ENCODE measurements around the gene NENF.

Gene NENF

GRCh38 chr1:212431644-212432043 is 1.1 kb upstream of the NENF start:
- Histone ChIP-seq H3K27me3 (ENCODE audit: control insufficient read depth in 1 of 2, insufficient read depth in 2 of 2, low read length in 2 of 2) (no peaks in the 10 kb centered on the region), H3K36me3 (ENCODE audit: control insufficient read depth in 1 of 2, insufficient read depth in 2 of 2, low read length in 2 of 2) (no peaks in the 10 kb centered on the region), H3K9ac (ENCODE audit: low read depth in 1 of 2, low read length in 2 of 2) (no peak overlapping the region), H3K9me3 (ENCODE audit: control insufficient read depth in 1 of 2, low read length in 2 of 2) (no peaks in the 10 kb centered on the region), H3K4me1 (ENCODE audit: control insufficient read depth in 1 of 2, insufficient read depth in 2 of 2, low read length in 2 of 2) (peaks cover 24 to 30% of the 10 kb centered on the region in 2 donors), H3K27ac (ENCODE audit: low read depth, low read length) (no peak overlapping the region), H3K4me3 (ENCODE audit: low read depth in 1 of 2, low read length in 2 of 2) (no peak overlapping the region)

GRCh38 chr1:212432272-212432660 is 454 bp upstream of the NENF start:
- Histone ChIP-seq H3K4me1 (ENCODE audit: control insufficient read depth in 1 of 2, insufficient read depth in 2 of 2, low read length in 2 of 2) (peaks cover 24 to 30% of the 10 kb centered on the region in 2 donors), H3K9me3 (ENCODE audit: control insufficient read depth in 1 of 2, low read length in 2 of 2) (no peaks in the 10 kb centered on the region), H3K27me3 (ENCODE audit: control insufficient read depth in 1 of 2, insufficient read depth in 2 of 2, low read length in 2 of 2) (no peaks in the 10 kb centered on the region), H3K4me3 (ENCODE audit: low read depth in 1 of 2, low read length in 2 of 2) (peak overlapping the region; percentile 65 to 74), H3K9ac (ENCODE audit: low read depth in 1 of 2, low read length in 2 of 2) (peak overlapping the region; percentile 64 to 72), H3K27ac (ENCODE audit: low read depth, low read length) (no peak overlapping the region), H3K36me3 (ENCODE audit: control insufficient read depth in 1 of 2, insufficient read depth in 2 of 2, low read length in 2 of 2) (no peaks in the 10 kb centered on the region)

GRCh38 chr1:212433577-212434462 is 1.1 kb downstream of the NENF start:
- H3K27ac ChIP-seq (ENCODE audit: low read depth, low read length), result no peak overlapping the region
- H3K4me1 ChIP-seq (ENCODE audit: control insufficient read depth in 1 of 2, insufficient read depth in 2 of 2, low read length in 2 of 2), result peaks cover 24 to 30% of the 10 kb centered on the region in 2 donors
- no peaks in the 10 kb centered on the region for H3K36me3 ChIP-seq (ENCODE audit: control insufficient read depth in 1 of 2, insufficient read depth in 2 of 2, low read length in 2 of 2)
- peak overlapping the region; percentile 79 to 83 for H3K4me3 ChIP-seq (ENCODE audit: low read depth in 1 of 2, low read length in 2 of 2)
- no peaks in the 10 kb centered on the region for H3K27me3 ChIP-seq (ENCODE audit: control insufficient read depth in 1 of 2, insufficient read depth in 2 of 2, low read length in 2 of 2)
- H3K9ac ChIP-seq (ENCODE audit: low read depth in 1 of 2, low read length in 2 of 2), result peak overlapping the region; percentile 67 to 70
- H3K9me3 ChIP-seq (ENCODE audit: control insufficient read depth in 1 of 2, low read length in 2 of 2), result no peaks in the 10 kb centered on the region

GRCh38 chr1:212434992-212435391 is 2.3 kb downstream of the NENF start:
- no peaks in the 10 kb centered on the region for H3K36me3 ChIP-seq (ENCODE audit: control insufficient read depth in 1 of 2, insufficient read depth in 2 of 2, low read length in 2 of 2)
- no peaks in the 10 kb centered on the region for H3K27me3 ChIP-seq (ENCODE audit: control insufficient read depth in 1 of 2, insufficient read depth in 2 of 2, low read length in 2 of 2)
- no peak overlapping the region for H3K27ac ChIP-seq (ENCODE audit: low read depth, low read length)
- no peak overlapping the region for H3K4me3 ChIP-seq (ENCODE audit: low read depth in 1 of 2, low read length in 2 of 2)
- no peak overlapping the region for H3K9ac ChIP-seq (ENCODE audit: low read depth in 1 of 2, low read length in 2 of 2)
- H3K4me1 ChIP-seq (ENCODE audit: control insufficient read depth in 1 of 2, insufficient read depth in 2 of 2, low read length in 2 of 2), result peaks cover 24 to 30% of the 10 kb centered on the region in 2 donors
- no peaks in the 10 kb centered on the region for H3K9me3 ChIP-seq (ENCODE audit: control insufficient read depth in 1 of 2, low read length in 2 of 2)

DNA sequence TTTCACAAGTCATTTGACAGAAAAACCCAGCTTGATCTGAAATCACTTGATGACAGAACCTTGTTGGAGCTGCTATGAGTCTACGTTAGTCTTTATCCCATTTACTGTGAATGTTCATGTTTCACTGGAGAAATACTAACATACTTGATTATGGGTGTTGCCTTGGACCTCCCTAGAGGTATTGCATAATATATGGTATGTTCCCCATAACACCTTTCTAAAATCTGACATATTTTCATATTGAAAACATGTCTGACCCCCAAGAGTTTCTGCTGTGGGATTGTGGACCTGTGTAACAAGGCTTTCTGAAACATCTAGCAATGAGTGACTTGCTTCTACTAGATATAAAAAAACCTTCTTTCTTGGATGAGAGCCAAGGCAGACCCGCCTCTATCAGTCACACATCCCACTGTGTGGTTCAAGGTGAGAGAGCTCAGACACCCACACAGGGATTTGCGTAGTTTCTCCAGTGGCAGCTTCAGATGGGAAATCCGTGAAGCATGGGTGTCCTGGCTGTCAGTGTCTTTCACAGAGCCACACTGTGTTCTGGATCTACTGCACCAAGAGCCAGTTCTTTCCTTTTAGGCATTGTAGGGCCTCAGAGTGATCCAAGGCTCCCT is 4.6 kb downstream of the NENF start:
- Histone ChIP-seq H3K36me3 (ENCODE audit: control insufficient read depth in 1 of 2, insufficient read depth in 2 of 2, low read length in 2 of 2) (no peaks in the 10 kb centered on the region), H3K9me3 (ENCODE audit: control insufficient read depth in 1 of 2, low read length in 2 of 2) (no peaks in the 10 kb centered on the region), H3K4me3 (ENCODE audit: low read depth in 1 of 2, low read length in 2 of 2) (no peak overlapping the region), H3K9ac (ENCODE audit: low read depth in 1 of 2, low read length in 2 of 2) (no peak overlapping the region), H3K4me1 (ENCODE audit: control insufficient read depth in 1 of 2, insufficient read depth in 2 of 2, low read length in 2 of 2) (peaks cover 13 to 15% of the 10 kb centered on the region in 2 donors), H3K27ac (ENCODE audit: low read depth, low read length) (no peak overlapping the region), H3K27me3 (ENCODE audit: control insufficient read depth in 1 of 2, insufficient read depth in 2 of 2, low read length in 2 of 2) (no peaks in the 10 kb centered on the region)

DNA sequence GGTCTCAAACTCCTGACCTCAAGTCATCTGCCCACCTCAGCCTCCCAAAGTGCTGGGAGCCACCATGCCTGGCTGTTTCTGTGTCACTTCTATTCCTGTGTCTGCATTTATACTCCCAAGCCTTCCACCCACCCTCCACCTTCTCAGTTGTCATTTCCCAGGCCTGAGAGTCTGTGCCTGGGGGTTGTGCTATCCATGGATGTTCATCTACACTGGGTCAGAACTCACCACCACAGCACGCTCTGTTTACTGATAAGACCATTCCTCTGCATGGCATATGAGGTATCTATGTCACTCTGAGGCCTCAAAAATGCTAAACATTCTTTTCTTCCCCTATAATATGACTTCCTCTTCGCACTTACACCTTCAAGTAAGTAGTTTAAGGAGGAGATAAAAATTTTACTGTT is 6.1 kb downstream of the NENF start:
- Histone ChIP-seq H3K4me3 (ENCODE audit: low read depth in 1 of 2, low read length in 2 of 2) (no peak overlapping the region), H3K9ac (ENCODE audit: low read depth in 1 of 2, low read length in 2 of 2) (no peak overlapping the region), H3K36me3 (ENCODE audit: control insufficient read depth in 1 of 2, insufficient read depth in 2 of 2, low read length in 2 of 2) (no peaks in the 10 kb centered on the region), H3K9me3 (ENCODE audit: control insufficient read depth in 1 of 2, low read length in 2 of 2) (no peaks in the 10 kb centered on the region), H3K27me3 (ENCODE audit: control insufficient read depth in 1 of 2, insufficient read depth in 2 of 2, low read length in 2 of 2) (no peaks in the 10 kb centered on the region), H3K4me1 (ENCODE audit: control insufficient read depth in 1 of 2, insufficient read depth in 2 of 2, low read length in 2 of 2) (peaks cover 6 to 7% of the 10 kb centered on the region in 2 donors), H3K27ac (ENCODE audit: low read depth, low read length) (no peak overlapping the region)

GRCh38 chr1:212440419-212440818 is 7.7 kb downstream of the NENF start:
- Histone ChIP-seq H3K36me3 (ENCODE audit: control insufficient read depth in 1 of 2, insufficient read depth in 2 of 2, low read length in 2 of 2) (peaks cover 0 to 3% of the 10 kb centered on the region in 2 donors), H3K9ac (ENCODE audit: low read depth in 1 of 2, low read length in 2 of 2) (no peak overlapping the region), H3K4me1 (ENCODE audit: control insufficient read depth in 1 of 2, insufficient read depth in 2 of 2, low read length in 2 of 2) (no peaks in the 10 kb centered on the region), H3K27ac (ENCODE audit: low read depth, low read length) (no peak overlapping the region), H3K9me3 (ENCODE audit: control insufficient read depth in 1 of 2, low read length in 2 of 2) (no peaks in the 10 kb centered on the region), H3K27me3 (ENCODE audit: control insufficient read depth in 1 of 2, insufficient read depth in 2 of 2, low read length in 2 of 2) (no peaks in the 10 kb centered on the region), H3K4me3 (ENCODE audit: low read depth in 1 of 2, low read length in 2 of 2) (no peak overlapping the region)

GRCh38 chr1:212442408-212442807 is 9.7 kb downstream of the NENF start:
- Histone ChIP-seq H3K27ac (ENCODE audit: low read depth, low read length) (no peak overlapping the region), H3K4me3 (ENCODE audit: low read depth in 1 of 2, low read length in 2 of 2) (no peak overlapping the region), H3K36me3 (ENCODE audit: control insufficient read depth in 1 of 2, insufficient read depth in 2 of 2, low read length in 2 of 2) (peaks cover 0 to 15% of the 10 kb centered on the region in 2 donors), H3K4me1 (ENCODE audit: control insufficient read depth in 1 of 2, insufficient read depth in 2 of 2, low read length in 2 of 2) (no peaks in the 10 kb centered on the region), H3K9ac (ENCODE audit: low read depth in 1 of 2, low read length in 2 of 2) (no peak overlapping the region), H3K9me3 (ENCODE audit: control insufficient read depth in 1 of 2, low read length in 2 of 2) (no peaks in the 10 kb centered on the region), H3K27me3 (ENCODE audit: control insufficient read depth in 1 of 2, insufficient read depth in 2 of 2, low read length in 2 of 2) (no peaks in the 10 kb centered on the region)

DNA sequence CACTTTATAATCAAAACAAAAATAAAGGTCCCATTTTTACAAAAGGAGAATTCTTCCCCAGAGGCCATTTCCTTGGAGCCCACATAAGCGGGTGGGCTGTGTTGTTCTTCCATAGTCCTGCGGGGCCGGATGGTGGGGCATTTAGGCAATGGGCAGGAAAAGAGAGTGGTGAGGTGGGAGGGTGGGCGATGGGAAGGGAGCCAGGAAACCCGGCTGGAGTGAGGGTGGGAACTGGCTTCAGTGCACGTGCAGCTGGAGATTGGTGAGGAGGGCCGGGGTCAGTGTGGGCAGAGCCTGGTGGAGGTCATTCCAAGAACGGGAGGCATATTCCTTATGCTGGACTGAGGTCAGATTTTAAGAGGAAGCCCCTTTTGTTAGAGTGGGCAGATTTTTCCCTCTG is 13.6 kb downstream of the NENF start:
- peaks cover 0 to 15% of the 10 kb centered on the region in 2 donors for H3K36me3 ChIP-seq (ENCODE audit: control insufficient read depth in 1 of 2, insufficient read depth in 2 of 2, low read length in 2 of 2)
- no peak overlapping the region for H3K4me3 ChIP-seq (ENCODE audit: low read depth in 1 of 2, low read length in 2 of 2)
- H3K27me3 ChIP-seq (ENCODE audit: control insufficient read depth in 1 of 2, insufficient read depth in 2 of 2, low read length in 2 of 2), result no peaks in the 10 kb centered on the region
- H3K9me3 ChIP-seq (ENCODE audit: control insufficient read depth in 1 of 2, low read length in 2 of 2), result no peaks in the 10 kb centered on the region
- H3K27ac ChIP-seq (ENCODE audit: low read depth, low read length), result no peak overlapping the region
- H3K4me1 ChIP-seq (ENCODE audit: control insufficient read depth in 1 of 2, insufficient read depth in 2 of 2, low read length in 2 of 2), result no peaks in the 10 kb centered on the region
- no peak overlapping the region for H3K9ac ChIP-seq (ENCODE audit: low read depth in 1 of 2, low read length in 2 of 2)

DNA sequence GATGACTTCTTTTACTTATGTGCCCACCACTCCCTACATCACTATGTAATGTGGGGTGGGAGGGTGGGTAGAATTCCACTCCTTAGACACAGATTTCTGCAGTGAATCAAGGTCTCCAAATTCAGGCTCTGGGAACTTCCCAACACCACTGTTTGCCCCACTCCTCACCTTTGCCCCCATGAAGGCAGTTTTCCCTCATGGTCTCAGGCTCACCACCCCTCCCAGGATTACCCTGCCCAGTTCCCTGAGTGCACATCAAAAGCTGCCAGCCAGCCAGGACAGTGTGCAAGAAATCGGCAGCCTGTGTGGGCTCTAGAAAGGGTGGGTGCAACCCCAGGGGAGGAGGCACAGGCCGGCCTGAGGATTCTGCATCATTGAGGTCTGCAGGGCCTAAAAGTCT is 14.8 kb downstream of the NENF start:
- H3K27me3 ChIP-seq (ENCODE audit: control insufficient read depth in 1 of 2, insufficient read depth in 2 of 2, low read length in 2 of 2), result no peaks in the 10 kb centered on the region
- no peak overlapping the region for H3K27ac ChIP-seq (ENCODE audit: low read depth, low read length)
- H3K36me3 ChIP-seq (ENCODE audit: control insufficient read depth in 1 of 2, insufficient read depth in 2 of 2, low read length in 2 of 2), result peaks cover 0 to 15% of the 10 kb centered on the region in 2 donors
- H3K9me3 ChIP-seq (ENCODE audit: control insufficient read depth in 1 of 2, low read length in 2 of 2), result no peaks in the 10 kb centered on the region
- no peak overlapping the region for H3K9ac ChIP-seq (ENCODE audit: low read depth in 1 of 2, low read length in 2 of 2)
- no peak overlapping the region for H3K4me3 ChIP-seq (ENCODE audit: low read depth in 1 of 2, low read length in 2 of 2)
- peaks cover 0 to 1% of the 10 kb centered on the region in 2 donors for H3K4me1 ChIP-seq (ENCODE audit: control insufficient read depth in 1 of 2, insufficient read depth in 2 of 2, low read length in 2 of 2)
